Activated T-cell treated with anti-CD3 and anti-CD28 coated beads for 4 hours (primary cell): Measurements from ENCODE around the gene TBC1D22B.

Source experiments
- DNase-seq: peaks from one replicate; pipeline ENCODE4 v3.0.0-alpha.2; 2020

TBC1D22B gene

GRCh38 chr6:37239950-37240713, 17.4 kb upstream of the TBC1D22B start:
- DNase-seq: peak; percentile 60

DNA sequence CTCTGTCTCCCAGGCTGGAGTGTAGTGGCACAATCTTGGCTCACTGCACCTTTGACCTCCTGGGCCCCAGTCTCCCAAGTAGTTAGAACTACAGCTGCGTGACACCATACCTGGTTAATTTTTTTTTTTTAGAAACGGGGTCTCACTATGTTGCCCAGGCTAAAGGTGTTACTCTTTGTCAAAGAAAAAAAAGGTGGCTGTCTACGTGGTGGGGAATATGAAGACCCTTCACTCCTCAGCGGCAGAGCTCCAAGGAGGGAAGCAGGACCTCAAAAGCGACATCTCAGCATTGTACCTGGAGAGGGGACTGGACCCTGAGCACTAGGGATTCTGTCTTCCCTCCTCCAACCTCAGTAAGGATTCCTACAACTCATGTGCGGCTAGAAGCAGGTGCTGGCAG, 16.4 kb upstream of the TBC1D22B start:
- no peak for DNase-seq

GRCh38 chr6:37241775-37242428, 15.7 kb upstream of the TBC1D22B start:
- no peak for DNase-seq

- DNase-seq: no peak
Measured at GRCh38 chr6:37242429-37243052, 15.0 kb upstream of the TBC1D22B start.

- no peak for DNase-seq
Measured at GRCh38 chr6:37243131-37243815, 14.3 kb upstream of the TBC1D22B start.

- DNase-seq: no peak
Measured at GRCh38 chr6:37243816-37244370, 13.7 kb upstream of the TBC1D22B start.

DNA sequence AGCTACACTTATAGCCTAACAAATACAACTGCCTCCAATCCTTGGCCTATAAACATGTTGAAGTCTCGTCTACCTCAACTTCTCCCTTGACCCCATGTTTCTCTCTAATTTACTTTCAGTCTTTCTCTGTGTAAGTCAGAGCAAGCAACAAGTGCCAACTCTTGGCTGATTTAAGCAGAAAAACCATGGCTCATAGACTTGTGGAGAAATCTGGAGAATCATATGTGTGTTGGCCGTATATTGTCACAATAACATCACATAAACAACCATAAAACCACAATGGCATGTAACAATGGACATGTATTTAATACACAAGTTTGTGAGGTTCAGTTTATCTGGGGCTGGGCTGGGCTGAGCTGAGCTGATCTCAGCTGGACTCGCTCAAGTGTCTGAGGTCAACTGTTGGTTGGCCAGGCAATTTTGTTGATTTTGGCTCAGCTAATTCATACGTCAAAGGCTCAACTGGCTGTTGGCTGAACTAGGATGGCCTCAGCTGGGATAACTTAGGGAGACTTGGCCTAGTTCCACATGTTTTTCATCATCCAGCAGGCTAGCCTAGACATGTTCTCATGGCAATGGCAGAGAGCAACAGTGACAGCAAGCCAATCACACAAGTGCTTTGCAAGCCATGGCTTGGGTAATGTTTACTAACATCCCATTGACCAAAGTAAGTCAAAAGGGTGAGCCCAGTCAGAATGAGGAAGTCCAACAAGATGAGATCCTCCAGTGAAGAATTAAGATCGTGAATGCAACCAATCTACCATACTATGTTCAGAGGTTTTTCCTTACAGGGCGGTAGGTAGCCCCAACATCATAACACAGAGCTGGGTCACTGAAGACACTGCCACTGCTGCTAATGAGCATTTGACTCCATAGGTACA, 12.9 kb upstream of the TBC1D22B start:
- no peak for DNase-seq

GRCh38 chr6:37251211-37251780, 6.3 kb upstream of the TBC1D22B start:
- no peak for DNase-seq

DNA sequence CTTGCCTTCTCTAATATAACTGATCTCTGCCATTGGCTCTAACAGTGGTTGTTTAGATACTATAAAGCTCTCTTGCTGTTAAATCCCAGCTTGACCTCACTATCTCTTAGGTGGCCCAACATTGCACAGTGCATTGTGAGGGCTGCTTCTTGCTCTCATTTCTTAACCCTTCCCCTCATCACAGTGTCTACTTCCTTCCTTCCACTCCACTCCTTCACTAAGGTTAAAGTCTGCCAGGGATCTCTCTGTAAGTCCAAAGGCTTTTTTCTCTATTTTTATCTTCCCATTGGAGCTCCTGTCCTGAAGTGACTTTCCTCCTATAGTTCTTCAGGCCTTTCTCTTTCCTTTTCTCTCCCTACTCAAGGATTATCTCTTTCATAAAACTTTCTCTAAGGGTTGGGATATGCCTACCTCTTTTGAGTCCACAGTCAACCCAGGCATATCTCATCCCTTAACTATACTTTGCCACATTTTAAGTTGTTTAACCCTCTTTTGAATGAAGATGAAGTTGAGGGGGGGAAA, 4.0 kb upstream of the TBC1D22B start:
- DNase-seq: no peak

- DNase-seq: no peak
Measured at GRCh38 chr6:37254881-37255280, 2.7 kb upstream of the TBC1D22B start.

GRCh38 chr6:37256692-37257319, 766 bp upstream of the TBC1D22B start:
- DNase-seq: no peak

- DNase-seq: no peak
Measured at GRCh38 chr6:37257320-37257633, 295 bp upstream of the TBC1D22B start.

DNA sequence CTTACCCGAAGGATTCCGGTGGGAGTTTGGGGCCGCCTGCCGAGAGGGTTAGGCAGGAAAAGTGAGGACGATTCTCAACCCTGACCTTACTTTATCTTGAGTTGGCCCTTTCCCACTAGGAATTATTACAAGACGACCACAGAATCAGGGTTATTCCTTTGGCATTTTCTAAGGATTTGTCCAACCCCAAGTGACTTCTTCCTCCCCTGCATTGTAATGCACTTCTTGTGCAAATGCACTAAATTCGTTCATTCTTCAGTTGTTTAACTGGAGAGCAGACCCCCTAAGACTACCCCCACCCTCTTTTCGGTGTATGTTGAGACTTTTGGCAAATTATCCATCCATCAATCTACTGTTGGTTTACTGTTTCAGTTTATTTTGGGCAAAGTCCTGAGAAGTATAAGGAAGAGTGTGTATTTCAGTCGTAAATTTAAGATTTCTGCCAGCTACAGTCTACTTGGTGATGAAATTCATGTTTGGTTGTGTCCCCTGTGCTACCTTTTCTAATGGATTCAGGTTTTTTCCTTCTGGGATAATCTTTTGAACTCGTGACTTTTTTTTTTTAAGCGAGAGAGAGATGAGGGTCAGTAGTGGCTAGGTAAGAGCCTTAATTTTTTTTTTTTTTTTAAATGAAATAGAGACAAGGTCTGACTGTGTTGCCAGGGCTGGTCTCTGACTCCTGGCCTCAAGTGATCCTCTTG, 983 bp downstream of the TBC1D22B start:
- DNase-seq: no peak

DNA sequence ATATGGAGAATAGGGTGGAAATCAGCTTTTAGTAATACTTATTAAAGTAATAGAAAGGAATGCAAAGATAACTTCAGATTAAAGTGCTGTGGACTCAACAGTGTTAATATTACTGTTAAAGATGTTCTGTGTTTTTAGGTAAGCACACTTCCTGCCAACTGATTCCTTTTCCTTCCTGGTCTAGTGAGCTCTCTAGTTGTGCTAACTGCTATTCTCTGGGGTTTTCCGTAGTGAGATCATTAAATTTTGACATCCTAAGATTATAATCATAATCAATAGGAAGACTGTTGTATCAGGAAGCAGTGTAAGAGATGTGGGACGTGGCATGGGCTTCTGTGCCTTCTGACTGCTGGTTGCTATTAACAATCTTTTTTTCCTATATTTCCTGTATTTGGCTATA, 1.6 kb downstream of the TBC1D22B start:
- DNase-seq: no peak

DNA sequence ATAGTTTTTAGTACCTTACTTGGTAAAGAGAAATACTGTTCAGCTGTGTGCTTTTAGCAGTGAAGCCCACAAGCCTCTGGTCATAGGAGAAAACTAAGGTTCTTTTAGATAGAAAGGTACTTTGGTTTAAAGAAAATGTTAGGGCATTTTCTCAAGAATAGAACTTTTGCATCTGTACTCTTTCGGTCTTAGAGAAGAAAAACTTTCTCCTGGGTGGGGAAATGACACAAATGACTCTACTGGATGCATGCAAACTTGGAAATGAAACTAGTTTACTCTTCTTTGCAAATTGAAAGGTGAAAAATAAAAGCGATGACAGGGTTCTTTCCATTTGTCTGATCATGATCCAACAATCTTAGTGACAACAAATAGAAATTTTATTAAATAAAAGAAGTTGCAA, 2.5 kb downstream of the TBC1D22B start:
- DNase-seq: no peak

DNA sequence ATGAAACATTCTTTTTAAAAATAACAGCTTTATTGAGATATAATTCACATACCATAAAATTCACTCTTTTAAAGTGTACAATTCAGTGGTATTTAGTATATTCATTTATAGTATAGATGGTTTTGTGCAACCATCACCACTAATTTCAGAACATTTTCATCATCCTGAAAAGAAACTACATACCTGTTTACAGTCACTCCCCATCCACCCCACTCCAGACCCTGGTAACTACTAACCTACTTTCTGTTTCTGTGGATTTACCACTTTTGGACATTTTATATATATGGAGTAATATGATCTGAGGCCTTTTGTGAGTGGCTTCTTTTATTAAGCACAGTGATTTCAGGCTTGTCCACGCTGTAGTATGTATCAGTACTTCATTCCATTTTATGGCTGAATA, 2.9 kb downstream of the TBC1D22B start:
- no peak for DNase-seq

GRCh38 chr6:37261198-37261597, 3.6 kb downstream of the TBC1D22B start:
- no peak for DNase-seq

GRCh38 chr6:37262446-37263026, 5.0 kb downstream of the TBC1D22B start:
- no peak for DNase-seq

DNA sequence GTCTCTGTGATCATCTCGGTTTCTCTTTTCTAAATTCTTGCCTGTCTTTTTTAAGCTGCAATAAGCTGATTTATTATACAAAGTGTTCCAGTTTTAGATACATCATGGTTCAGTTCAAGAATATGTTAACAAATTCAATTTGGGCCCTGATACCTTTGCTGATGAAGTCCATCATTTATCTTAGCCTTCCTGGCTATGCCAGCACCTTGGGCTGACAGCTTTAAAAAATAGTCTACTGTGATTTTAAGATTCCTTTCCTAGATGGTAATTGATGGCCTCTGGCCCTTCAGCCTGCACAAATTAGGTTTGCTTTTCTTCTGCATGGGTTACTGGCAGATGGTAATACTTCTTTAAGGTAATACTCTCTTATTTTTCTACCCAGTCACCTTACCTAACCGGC, 7.4 kb downstream of the TBC1D22B start:
- no peak for DNase-seq

DNA sequence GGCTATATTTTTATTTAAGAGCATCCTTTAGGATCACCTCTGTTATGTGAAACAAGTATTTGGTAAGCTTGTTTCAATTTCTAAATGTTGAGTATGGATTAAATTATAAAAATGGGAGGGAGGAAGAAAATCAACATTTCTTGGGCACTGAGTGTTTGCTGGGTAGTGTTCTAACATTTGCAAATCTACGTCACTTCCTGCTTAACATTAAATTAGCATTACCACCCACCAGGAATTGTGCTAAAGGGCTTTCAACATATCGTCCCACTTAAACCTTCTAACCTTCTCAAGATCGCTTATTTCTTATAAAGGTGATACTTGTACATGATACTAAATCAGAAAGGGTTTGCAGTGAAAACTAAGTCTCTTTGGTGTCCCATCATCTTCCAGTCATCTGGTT, 8.3 kb downstream of the TBC1D22B start:
- DNase-seq: no peak
